ENCODE results near the gene ANKRD17.

GRCh38 chr4:73248416-73248815, 10.2 kb downstream of the ANKRD17 start:
- TF ChIP-seq CTCF (IDR thresholded peaks at IDR 0.05; ENCODE audit: low read depth, low read length, poor library complexity, severe bottlenecking) (no peak), EZH2phosphoT487 (IDR thresholded peaks at IDR 0.05; ENCODE audit: borderline replicate concordance, low read length) (no peak)

Data from DOHH2 (cell line).